ENCODE measurements around the gene LZTS3. TPM values are rescaled to one million over a fixed set of nuclear protein-coding genes. Genes with fewer than 3 reads are reported as not detected.
"Not testable (repeated sequence)": the region's sequence is repeated elsewhere in the genome, so short reads cannot be mapped to it uniquely, and the experiment has no call there.

The LZTS3 gene
- polyA plus RNA-seq, 1 donor (not counting 4 experiments of a cell fraction or from before 2014, with no cell fraction given): 2.5 TPM

DNA sequence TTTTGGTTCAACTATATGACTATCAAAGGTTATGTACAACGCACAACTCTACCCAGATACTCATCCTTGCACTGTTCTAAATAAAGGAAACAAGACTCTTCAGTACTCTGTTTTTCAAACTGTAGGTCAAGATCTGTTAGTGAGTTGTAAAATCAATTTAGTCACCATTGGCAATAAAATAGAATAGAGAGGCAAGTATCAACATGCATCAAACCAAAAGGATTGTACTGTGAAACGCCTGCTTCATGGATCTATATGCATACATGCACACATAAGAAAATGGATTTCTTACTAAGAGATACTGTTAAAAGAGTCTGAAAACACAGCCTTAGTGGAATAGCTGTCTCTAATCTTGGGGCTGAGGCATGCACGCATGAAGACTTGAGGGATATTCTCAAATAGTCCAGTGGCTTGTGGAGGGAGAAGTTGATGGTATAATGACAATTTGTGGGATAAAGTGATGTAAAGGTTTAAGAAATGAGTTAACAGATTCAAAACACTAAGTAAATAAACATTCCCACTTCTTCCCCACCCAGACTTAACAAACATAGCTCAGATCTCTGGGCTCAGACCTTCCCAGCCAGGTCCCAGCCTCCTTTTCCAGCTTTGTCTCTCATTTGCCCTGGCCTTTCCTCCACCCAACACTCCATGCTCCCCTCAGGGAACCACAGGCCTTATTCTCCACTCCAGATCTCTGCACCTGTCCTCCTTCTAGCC is 10.7 kb upstream of the LZTS3 start:
- Histone ChIP-seq H3K4me3 (ENCODE audit: control insufficient read depth in 2 of 3, extremely low read depth in 1 of 3, insufficient read depth in 2 of 3, low read depth in 1 of 3, low read length in 3 of 3) (no peak overlapping the region), H3K79me2 (ENCODE audit: control insufficient read depth, insufficient read depth, low read length) (no peaks in the 10 kb centered on the region), H3K9me3 (ENCODE audit: control insufficient read depth, low read depth, low read length) (no peaks in the 10 kb centered on the region), H3K4me1 (ENCODE audit: control insufficient read depth, extremely low read depth, insufficient read depth, low read length) (peaks cover 11% of the 10 kb centered on the region), H3K27ac (ENCODE audit: control insufficient read depth, insufficient read depth, low read length) (no peak overlapping the region), H3K4me2 (ENCODE audit: control insufficient read depth, extremely low read depth, insufficient read depth, low read depth, low read length) (no peak overlapping the region), H3K9ac (ENCODE audit: control insufficient read depth, extremely low read depth, insufficient read depth, low read length) (no peak overlapping the region), H4K20me1 (ENCODE audit: control insufficient read depth, extremely low read depth, insufficient read depth, low read length) (no peaks in the 10 kb centered on the region), H3K9me1 (ENCODE audit: control insufficient read depth, extremely low read depth, insufficient read depth, low read length) (no peaks in the 10 kb centered on the region), H3K27me3 (ENCODE audit: control insufficient read depth, extremely low read depth, insufficient read depth, low read length) (no peaks in the 10 kb centered on the region), H3K36me3 (ENCODE audit: control insufficient read depth in 2 of 2, extremely low read depth in 1 of 2, insufficient read depth in 2 of 2, low read length in 2 of 2) (no peaks in the 10 kb centered on the region), H2AFZ (ENCODE audit: control insufficient read depth, low read length) (no peak overlapping the region)
- DNase-seq (ENCODE audit: low read depth, low spot score) (no peak), FAIRE-seq (no peak)
- dilution Hi-C loops (cut with MboI; ENCODE audit: extremely low pct_ligation_motif_present, low sequenced_read_pairs): no loop called here
- TF ChIP-seq EZH2 (IDR thresholded peaks at IDR 0.05; ENCODE audit: low read length): no peak
- no peak for TF ChIP-seq CTCF (optimal IDR thresholded peaks at IDR 0.05 in 1 of 3, IDR thresholded peaks at IDR 0.05 in 1 of 3, conservative IDR thresholded peaks at IDR 0.05 in 1 of 3; ENCODE audit: extremely low read depth in 1 of 3, insufficient read depth in 2 of 3, low read length in 3 of 3)

GRCh38 chr20:3182429-3182828 is 9.1 kb upstream of the LZTS3 start:
- dilution Hi-C loops (cut with MboI; ENCODE audit: extremely low pct_ligation_motif_present, low sequenced_read_pairs); H3K79me2 ChIP-seq (ENCODE audit: control insufficient read depth, insufficient read depth, low read length); H3K27me3 ChIP-seq (ENCODE audit: control insufficient read depth, extremely low read depth, insufficient read depth, low read length); H3K4me3 ChIP-seq (ENCODE audit: control insufficient read depth in 2 of 3, extremely low read depth in 1 of 3, insufficient read depth in 2 of 3, low read depth in 1 of 3, low read length in 3 of 3); DNase-seq (ENCODE audit: low read depth, low spot score); H3K9me1 ChIP-seq (ENCODE audit: control insufficient read depth, extremely low read depth, insufficient read depth, low read length); H3K9ac ChIP-seq (ENCODE audit: control insufficient read depth, extremely low read depth, insufficient read depth, low read length); H3K9me3 ChIP-seq (ENCODE audit: control insufficient read depth, low read depth, low read length); H3K4me2 ChIP-seq (ENCODE audit: control insufficient read depth, extremely low read depth, insufficient read depth, low read depth, low read length); H3K27ac ChIP-seq (ENCODE audit: control insufficient read depth, insufficient read depth, low read length); H3K36me3 ChIP-seq (ENCODE audit: control insufficient read depth in 2 of 2, extremely low read depth in 1 of 2, insufficient read depth in 2 of 2, low read length in 2 of 2); H4K20me1 ChIP-seq (ENCODE audit: control insufficient read depth, extremely low read depth, insufficient read depth, low read length); H2AFZ ChIP-seq (ENCODE audit: control insufficient read depth, low read length); FAIRE-seq: not testable (repeated sequence)
- peaks cover 11% of the 10 kb centered on the region for H3K4me1 ChIP-seq (ENCODE audit: control insufficient read depth, extremely low read depth, insufficient read depth, low read length)

DNA sequence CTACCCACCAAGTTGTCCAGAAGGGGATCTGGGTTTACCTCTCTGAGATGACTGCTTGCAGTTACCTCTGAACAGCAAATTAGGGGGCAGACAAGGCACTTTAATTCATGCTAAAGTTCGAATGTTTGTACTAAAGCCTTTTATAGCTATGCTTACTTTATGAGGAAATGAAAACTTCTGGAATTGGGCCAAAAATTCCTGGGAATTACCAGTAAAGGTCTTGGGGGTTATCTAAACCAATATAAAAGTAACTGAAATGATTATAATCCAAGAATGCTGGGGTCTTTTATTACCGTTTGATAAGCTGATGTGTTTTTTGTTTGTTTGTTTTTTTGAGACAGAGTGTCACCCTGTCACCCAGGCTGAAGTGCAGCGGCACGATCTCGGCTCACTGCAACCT is 7.9 kb upstream of the LZTS3 start:
- Histone ChIP-seq H3K9ac (ENCODE audit: control insufficient read depth, extremely low read depth, insufficient read depth, low read length) (no peak overlapping the region), H3K4me1 (ENCODE audit: control insufficient read depth, extremely low read depth, insufficient read depth, low read length) (peaks cover 11% of the 10 kb centered on the region), H3K27me3 (ENCODE audit: control insufficient read depth, extremely low read depth, insufficient read depth, low read length) (no peaks in the 10 kb centered on the region), H4K20me1 (ENCODE audit: control insufficient read depth, extremely low read depth, insufficient read depth, low read length) (no peaks in the 10 kb centered on the region), H3K9me3 (ENCODE audit: control insufficient read depth, low read depth, low read length) (no peaks in the 10 kb centered on the region), H2AFZ (ENCODE audit: control insufficient read depth, low read length) (no peak overlapping the region), H3K36me3 (ENCODE audit: control insufficient read depth in 2 of 2, extremely low read depth in 1 of 2, insufficient read depth in 2 of 2, low read length in 2 of 2) (no peaks in the 10 kb centered on the region), H3K4me2 (ENCODE audit: control insufficient read depth, extremely low read depth, insufficient read depth, low read depth, low read length) (no peak overlapping the region), H3K4me3 (ENCODE audit: control insufficient read depth in 2 of 3, extremely low read depth in 1 of 3, insufficient read depth in 2 of 3, low read depth in 1 of 3, low read length in 3 of 3) (no peak overlapping the region), H3K9me1 (ENCODE audit: control insufficient read depth, extremely low read depth, insufficient read depth, low read length) (no peaks in the 10 kb centered on the region), H3K27ac (ENCODE audit: control insufficient read depth, insufficient read depth, low read length) (no peak overlapping the region), H3K79me2 (ENCODE audit: control insufficient read depth, insufficient read depth, low read length) (no peaks in the 10 kb centered on the region)
- dilution Hi-C loops (cut with MboI; ENCODE audit: extremely low pct_ligation_motif_present, low sequenced_read_pairs): no loop called here
- no peak for DNase-seq (ENCODE audit: low read depth, low spot score)
- no peak for FAIRE-seq
- no peak for TF ChIP-seq CTCF (optimal IDR thresholded peaks at IDR 0.05 in 1 of 3, IDR thresholded peaks at IDR 0.05 in 1 of 3, conservative IDR thresholded peaks at IDR 0.05 in 1 of 3; ENCODE audit: extremely low read depth in 1 of 3, insufficient read depth in 2 of 3, low read length in 3 of 3)
- no peak for TF ChIP-seq EZH2 (IDR thresholded peaks at IDR 0.05; ENCODE audit: low read length)

Measured in keratinocyte (primary cell).